GM21529 (cell line): ENCODE results near the gene QKI.

Experiments used
- ATAC-seq: cut with Tn5 transposase; IDR thresholded peaks from one replicate; pipeline ENCODE4 v1.9.1; 2021; ENCODE audit not compliant: unreplicated experiment

Gene QKI

GRCh38 chr6:163527291-163527690 lies 112.8 kb downstream of the QKI start:
- ATAC-seq = no peak

DNA sequence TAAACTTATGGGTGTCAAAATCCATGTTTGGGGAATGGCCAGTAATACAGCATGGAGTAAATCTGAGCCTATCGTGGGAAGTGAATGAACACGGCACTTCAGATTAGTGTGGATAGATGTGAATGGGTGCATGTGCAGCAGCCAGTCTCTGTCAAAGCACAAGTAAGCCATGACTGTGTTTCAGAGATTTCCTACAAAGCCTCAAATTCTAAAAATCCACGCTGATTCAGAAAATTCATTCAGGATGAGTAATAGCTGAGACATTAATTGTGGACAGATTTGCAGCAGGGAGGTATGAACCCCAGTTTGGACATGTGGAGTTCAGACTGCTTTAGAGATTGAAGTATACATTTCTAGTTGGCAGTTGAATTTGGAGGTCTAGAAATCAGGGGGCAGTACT lies 115.1 kb downstream of the QKI start:
- no peak for ATAC-seq

DNA sequence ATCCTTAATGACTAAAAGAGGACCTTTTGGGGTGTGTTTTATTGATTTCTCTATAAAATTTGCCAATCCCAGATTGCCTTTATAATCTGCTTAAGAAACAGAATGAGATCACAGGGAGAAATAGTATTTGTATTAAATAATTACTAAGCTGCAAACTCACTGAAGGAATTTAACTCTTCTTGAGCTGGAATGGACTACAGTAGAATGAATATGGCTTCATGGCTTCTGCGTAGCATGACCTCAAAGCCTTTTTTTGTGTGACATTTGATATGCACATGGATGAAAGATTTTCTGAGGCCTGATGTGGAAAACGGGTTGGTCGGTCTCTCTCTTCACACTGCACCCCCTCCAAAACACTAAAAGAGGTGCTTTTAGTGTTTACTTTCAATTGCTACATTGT lies 115.9 kb downstream of the QKI start:
- no peak for ATAC-seq

DNA sequence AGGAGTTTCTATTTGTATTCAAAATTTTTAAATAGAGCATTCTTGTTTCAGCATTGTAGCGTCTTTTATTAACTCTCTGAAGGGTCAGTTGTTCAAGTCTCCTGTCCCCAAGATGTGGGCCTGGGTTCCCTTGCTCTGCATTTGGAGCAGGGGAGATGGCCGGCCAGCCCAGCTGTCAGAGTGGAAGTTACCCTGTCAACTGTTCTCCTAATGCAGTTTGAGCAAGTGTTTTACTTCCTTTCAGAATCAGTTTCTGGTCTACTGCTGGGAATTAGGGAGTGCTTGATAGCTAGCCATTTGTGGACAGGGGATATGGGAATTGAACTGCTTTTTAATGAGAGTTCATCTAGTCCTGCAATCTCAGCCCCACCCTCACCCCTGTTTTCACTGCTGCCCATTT lies 116.6 kb downstream of the QKI start:
- no peak for ATAC-seq

DNA sequence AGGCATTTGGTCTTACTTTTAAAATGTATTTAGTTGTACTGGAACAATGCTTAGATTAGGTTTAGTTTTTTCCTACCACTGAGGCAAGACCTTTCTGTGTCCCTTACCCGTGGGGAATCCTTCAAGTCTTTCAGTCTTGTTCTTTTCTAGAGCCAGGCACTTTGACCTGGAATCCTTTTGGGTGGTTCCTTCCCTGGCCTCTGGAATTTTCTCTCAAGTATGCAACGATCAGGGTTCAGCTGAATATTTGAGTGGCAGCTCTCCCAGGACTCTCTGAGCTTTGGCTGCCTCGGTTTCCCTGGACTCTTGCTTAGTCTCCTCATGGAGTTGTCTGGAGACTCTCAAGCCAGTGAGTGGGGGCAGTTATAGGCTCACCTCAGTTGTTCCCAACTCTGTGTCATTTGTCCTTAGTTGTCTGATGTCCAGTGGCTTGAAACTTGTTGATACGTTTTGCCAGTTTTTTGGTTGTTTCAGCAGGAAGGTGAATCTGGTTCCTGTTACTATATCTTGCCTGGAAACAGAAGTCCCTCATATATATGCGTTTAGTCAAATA lies 118.1 kb downstream of the QKI start:
- no peak for ATAC-seq

DNA sequence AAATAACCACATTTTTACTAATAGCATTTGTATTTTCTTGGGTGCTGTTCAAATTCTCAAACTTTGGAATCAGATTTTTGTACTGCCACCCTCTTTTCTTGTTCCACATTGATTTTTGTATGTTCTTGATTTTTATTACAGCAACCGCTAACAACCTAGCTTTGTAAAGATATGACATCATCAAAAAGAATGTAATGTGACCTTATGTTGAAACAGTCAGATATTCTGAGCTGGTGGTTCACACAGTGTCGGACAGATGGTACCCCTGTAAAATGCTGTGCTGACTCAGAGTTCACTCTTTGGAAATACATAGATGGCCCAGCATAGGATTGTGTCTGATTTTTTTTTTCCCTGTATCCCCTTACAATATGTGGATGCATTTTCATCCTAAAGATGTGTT lies 118.9 kb downstream of the QKI start:
- ATAC-seq = no peak

GRCh38 chr6:163536770-163537169 lies 122.3 kb downstream of the QKI start:
- ATAC-seq = no peak

- no peak for ATAC-seq
These were observed 123.8 kb downstream of the QKI start for GRCh38 chr6:163538331-163538730.

DNA sequence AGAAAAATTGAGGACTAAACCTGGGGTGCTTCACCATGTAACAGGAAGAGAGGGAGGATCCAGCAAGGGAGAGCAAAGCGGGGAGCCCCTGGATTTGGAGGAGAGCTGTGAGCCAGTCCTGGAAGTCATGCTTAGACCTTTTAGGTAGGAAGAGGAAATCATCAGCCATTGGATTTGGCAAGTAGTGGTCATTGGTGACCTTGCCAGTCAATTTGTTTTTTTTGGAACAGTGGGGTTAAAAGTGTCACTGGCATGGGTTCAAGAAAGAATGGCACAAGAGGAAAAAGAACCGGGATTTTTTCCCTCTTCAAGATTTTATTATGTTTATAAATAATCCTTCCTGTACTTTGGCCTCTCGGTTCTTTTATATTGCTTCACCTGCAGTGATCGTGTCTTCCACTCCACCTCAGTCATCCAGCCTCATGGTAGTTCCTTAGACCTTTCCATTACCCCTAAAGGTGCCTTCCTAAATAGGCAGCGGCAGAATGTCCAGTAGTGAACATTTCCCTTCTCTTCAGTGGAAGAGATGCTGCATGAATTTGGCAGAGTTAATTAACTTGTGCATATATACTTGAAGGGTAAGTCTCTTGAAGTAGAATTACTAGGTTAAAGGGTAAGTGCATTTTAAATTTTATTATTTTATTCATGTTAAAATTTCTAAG lies 124.7 kb downstream of the QKI start:
- ATAC-seq = no peak

- ATAC-seq = no peak
These were observed 128.8 kb downstream of the QKI start for GRCh38 chr6:163543321-163543720.

GRCh38 chr6:163545370-163545769 lies 130.9 kb downstream of the QKI start:
- ATAC-seq = no peak

- ATAC-seq = no peak
These were observed 132.8 kb downstream of the QKI start for GRCh38 chr6:163547287-163547686.

- no peak for ATAC-seq
These were observed 134.1 kb downstream of the QKI start for GRCh38 chr6:163548624-163549023.

GRCh38 chr6:163554032-163554431 lies 139.5 kb downstream of the QKI start:
- no peak for ATAC-seq

GRCh38 chr6:163554663-163555062 lies 140.1 kb downstream of the QKI start:
- no peak for ATAC-seq

GRCh38 chr6:163559661-163560060 lies 145.1 kb downstream of the QKI start:
- ATAC-seq = no peak

DNA sequence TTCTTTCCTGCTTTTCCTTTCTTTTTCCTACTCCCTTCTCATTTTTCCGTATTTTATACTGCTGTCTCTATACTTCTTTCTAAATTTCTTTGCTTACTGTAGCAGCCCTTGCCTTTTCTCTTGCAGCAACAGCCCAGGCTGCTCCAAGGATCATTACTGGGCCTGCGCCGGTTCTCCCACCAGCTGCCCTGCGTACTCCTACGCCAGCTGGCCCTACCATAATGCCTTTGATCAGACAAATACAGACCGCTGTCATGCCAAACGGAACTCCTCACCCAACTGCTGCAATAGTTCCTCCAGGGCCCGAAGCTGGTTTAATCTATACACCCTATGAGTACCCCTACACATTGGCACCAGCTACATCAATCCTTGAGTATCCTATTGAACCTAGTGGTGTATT lies 148.8 kb downstream of the QKI start:
- no peak for ATAC-seq

DNA sequence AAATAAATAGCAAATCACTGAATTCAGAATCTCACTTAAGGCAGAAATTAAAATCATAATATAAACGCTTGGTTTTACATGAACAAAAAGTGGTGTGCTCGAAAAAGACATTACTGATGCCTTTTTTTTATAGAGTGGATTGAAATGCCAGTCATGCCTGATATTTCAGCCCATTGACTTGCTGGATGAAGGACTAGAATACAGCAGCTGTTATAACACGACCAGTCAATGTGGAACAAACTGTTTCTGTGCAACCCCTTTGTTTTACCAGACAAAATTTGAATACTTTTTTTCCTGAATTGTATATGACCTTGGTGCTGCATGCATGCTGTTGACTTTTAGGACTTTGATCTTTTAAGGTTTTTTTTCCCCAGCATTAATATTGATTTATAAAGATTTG lies 150.0 kb downstream of the QKI start:
- ATAC-seq = no peak

- no peak for ATAC-seq
These were observed 150.6 kb downstream of the QKI start for GRCh38 chr6:163565140-163565539.

DNA sequence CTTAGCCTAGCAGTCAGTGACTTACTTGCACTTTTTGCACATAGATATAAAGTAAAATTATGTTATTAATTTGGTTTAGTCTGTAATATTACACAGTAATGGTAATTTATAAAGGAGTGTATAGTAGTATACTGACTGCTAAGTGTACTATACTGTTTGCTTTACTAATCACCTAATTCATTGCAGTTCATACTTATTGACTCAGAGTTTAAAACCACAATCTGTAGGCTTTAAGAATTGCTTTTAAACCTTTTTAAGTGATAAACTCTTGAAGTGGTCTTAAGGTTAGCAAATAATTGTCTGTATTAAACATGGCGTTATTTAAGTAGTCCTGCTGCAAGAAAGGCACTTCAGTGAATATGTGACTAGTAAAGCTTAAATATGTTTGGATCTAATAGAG lies 151.5 kb downstream of the QKI start:
- no peak for ATAC-seq

DNA sequence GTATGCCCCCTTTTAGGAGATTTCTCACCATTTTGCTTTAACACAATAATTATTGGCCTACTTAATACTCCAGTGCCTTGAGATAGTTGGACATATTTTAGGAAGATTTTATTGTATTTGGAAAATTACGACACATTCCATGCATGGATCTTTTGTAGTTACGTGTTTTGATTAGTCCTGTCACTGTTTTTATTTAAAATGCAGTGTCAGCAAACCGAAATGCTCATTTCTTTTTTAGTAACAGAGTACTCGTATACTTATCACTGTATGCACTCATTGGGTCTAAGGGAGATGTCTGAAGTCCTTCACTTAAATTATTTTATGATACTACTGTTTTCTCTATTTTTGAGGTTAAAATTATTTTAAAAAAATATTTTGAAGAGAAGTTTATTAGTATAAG lies 153.8 kb downstream of the QKI start:
- ATAC-seq = no peak

DNA sequence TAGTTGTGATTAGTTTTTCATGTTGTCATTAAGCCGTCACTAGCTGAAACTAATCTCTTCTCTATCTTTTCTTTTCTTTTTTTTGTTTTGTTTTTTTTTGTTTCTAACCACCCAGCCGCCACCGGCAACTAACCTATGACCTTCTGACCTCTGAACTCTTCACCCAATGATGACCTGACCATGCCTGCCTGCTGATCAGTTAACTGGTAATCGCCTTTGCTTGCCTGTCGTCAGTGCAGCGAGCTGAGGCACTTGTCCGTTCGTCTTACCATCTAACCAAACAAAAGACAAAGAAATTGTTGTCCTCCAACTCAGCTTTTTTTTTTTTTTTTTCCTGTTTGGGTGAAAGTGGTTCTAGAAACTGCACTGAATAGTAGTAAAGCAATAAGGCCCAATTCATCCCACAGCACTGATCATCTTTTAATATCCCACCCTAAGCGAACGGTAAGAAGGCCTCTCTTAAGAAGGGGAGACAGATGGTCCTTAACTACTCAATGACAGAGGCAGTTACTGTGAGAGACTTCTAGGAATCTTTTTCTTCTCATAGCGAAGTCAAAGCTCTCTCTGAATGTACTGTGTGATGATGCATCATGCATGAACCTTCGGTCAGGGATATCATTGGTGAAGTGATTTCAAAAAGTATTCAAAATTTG lies 156.2 kb downstream of the QKI start:
- no peak for ATAC-seq

DNA sequence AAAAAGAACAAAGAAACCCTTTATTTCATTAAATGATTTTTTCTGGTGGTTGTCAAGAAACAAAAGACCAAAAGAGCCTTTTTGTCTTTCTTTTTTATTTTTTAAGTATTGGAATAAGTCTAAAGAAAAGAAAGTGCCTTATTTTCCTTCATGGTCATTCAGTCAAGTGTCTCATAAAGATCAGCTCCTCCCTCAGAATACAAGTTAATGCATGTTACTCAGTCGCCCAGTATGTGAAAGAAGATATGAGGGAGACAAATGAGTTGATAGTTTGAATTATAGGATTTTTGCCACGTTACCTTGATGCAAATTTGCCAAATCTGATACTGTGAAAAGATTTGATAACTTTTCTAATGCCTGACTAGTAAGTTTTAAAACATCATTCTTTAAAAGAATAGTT lies 157.2 kb downstream of the QKI start:
- no peak for ATAC-seq
